Activated naive CD8-positive, alpha-beta T cell (primary cell): ENCODE data around the gene FCAR.
"Not testable (repeated sequence)": the region's sequence is repeated elsewhere in the genome, so short reads cannot be mapped to it uniquely, and the experiment has no call there.

ENCODE experiments used
- H3K27ac Mint-ChIP-seq: one replicate; pipeline ENCODE4 v1.8.0; 2021; ENCODE audit warnings: mixed read lengths
- H3K27me3 Mint-ChIP-seq: one replicate; pipeline ENCODE4 v1.8.0; 2021; ENCODE audit warnings: mixed read lengths
- H3K36me3 Mint-ChIP-seq: one replicate; pipeline ENCODE4 v1.8.0; 2021; ENCODE audit warnings: mixed read lengths
- H3K4me1 Mint-ChIP-seq: one replicate; pipeline ENCODE4 v1.8.0; 2021; ENCODE audit warnings: low read depth, mixed read lengths
- H3K4me3 Mint-ChIP-seq: one replicate; pipeline ENCODE4 v1.8.0; 2021; ENCODE audit warnings: mild to moderate bottlenecking, mixed read lengths
- H3K9me3 Mint-ChIP-seq: one replicate; pipeline ENCODE4 v1.8.0; 2021; ENCODE audit warnings: low read depth, mixed read lengths

The FCAR gene

GRCh38 chr19:54873990-54874389 is at the start of gene FCAR:
TSS of gene FCAR (plus strand) at chr19:54874235. CDS start at chr19:54874290, 55 bp downstream.
- Mint-ChIP-seq H3K27ac (no peak within 1 kb of the TSS), H3K9me3 (no peaks in the 10 kb centered on the region), H3K27me3 (peaks cover 14% of the 10 kb centered on the region), H3K4me1 (no peaks in the 10 kb centered on the region), H3K4me3 (no peak within 1 kb of the TSS), H3K36me3 (no peaks in the 10 kb centered on the region)

DNA sequence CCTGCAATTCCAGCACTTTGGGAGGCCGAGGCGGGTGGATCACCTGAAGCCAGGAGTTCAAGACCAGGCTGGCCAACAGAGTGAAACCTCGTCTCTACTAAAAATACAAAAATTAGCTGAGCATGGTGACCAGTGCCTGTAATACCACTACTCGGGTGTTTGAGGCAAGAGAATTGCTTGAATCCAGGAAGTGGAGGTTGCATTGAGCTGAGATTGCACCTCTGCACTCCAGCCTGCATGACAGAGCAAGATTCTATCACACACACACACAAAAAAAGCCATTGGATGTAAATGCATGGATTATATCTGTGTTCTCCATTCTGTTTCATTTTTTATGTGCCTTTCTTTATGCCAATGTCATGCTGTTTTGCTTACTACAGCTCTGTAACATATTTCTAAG is 49.6 kb upstream of the FCAR start:
- H3K9me3 Mint-ChIP-seq, H3K4me1 Mint-ChIP-seq, H3K36me3 Mint-ChIP-seq, H3K27ac Mint-ChIP-seq, H3K4me3 Mint-ChIP-seq, H3K27me3 Mint-ChIP-seq: not testable (repeated sequence)

GRCh38 chr19:54825326-54825725 is 48.7 kb upstream of the FCAR start:
- not testable (repeated sequence) for H3K4me3 Mint-ChIP-seq, H3K36me3 Mint-ChIP-seq, H3K9me3 Mint-ChIP-seq, H3K4me1 Mint-ChIP-seq, H3K27ac Mint-ChIP-seq, H3K27me3 Mint-ChIP-seq

- not testable (repeated sequence) for H3K4me3 Mint-ChIP-seq, H3K9me3 Mint-ChIP-seq, H3K4me1 Mint-ChIP-seq, H3K36me3 Mint-ChIP-seq, H3K27ac Mint-ChIP-seq, H3K27me3 Mint-ChIP-seq
Measured at GRCh38 chr19:54828064-54828463, 46.0 kb upstream of the FCAR start.

DNA sequence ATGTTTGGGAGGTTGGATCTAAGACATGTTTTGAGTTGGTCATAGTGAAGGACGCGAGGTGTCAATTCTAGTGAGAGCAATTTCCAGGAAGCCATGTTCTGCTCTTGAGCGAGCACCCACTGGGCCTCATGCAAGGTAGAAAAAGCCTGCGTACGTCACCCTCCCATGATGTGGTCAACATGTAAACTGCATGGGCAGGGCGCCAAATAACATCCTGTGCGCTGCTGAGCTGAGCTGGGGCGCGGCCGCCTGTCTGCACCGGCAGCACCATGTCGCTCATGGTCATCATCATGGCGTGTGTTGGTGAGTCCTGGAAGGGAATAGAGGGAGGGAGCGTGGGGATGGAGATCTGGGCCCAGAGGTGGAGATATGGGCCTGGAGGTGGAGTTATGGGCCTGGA is 41.5 kb upstream of the FCAR start, which contains the start of gene KIR2DS4:
Gene KIR2DS4 (plus strand): TSS at position 181 of the 400 bp plus-strand sequence.
- H3K4me3 Mint-ChIP-seq, H3K4me1 Mint-ChIP-seq, H3K27me3 Mint-ChIP-seq, H3K36me3 Mint-ChIP-seq, H3K27ac Mint-ChIP-seq, H3K9me3 Mint-ChIP-seq: not testable (repeated sequence)

- not testable (repeated sequence) for H3K27ac Mint-ChIP-seq, H3K9me3 Mint-ChIP-seq, H3K27me3 Mint-ChIP-seq, H3K36me3 Mint-ChIP-seq, H3K4me3 Mint-ChIP-seq, H3K4me1 Mint-ChIP-seq
Measured at GRCh38 chr19:54835126-54835525, 38.9 kb upstream of the FCAR start.

DNA sequence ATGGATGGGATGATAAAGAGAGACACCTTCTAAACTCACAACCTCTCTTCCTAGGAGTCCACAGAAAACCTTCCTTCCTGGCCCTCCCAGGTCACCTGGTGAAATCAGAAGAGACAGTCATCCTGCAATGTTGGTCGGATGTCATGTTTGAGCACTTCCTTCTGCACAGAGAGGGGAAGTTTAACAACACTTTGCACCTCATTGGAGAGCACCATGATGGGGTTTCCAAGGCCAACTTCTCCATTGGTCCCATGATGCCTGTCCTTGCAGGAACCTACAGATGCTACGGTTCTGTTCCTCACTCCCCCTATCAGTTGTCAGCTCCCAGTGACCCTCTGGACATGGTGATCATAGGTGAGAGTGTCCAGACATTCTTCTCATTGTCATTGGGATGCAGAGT is 36.5 kb upstream of the FCAR start:
- not testable (repeated sequence) for H3K9me3 Mint-ChIP-seq, H3K36me3 Mint-ChIP-seq, H3K4me3 Mint-ChIP-seq, H3K4me1 Mint-ChIP-seq, H3K27ac Mint-ChIP-seq, H3K27me3 Mint-ChIP-seq

- not testable (repeated sequence) for H3K27ac Mint-ChIP-seq, H3K4me3 Mint-ChIP-seq, H3K9me3 Mint-ChIP-seq, H3K36me3 Mint-ChIP-seq, H3K4me1 Mint-ChIP-seq
- peaks cover 11% of the 10 kb centered on the region for H3K27me3 Mint-ChIP-seq
Measured at GRCh38 chr19:54843171-54843570, 30.9 kb upstream of the FCAR start.

- not testable (repeated sequence) for H3K4me3 Mint-ChIP-seq, H3K27ac Mint-ChIP-seq, H3K9me3 Mint-ChIP-seq, H3K36me3 Mint-ChIP-seq, H3K4me1 Mint-ChIP-seq
- H3K27me3 Mint-ChIP-seq = peaks cover 11% of the 10 kb centered on the region
Measured at GRCh38 chr19:54850061-54850640, 23.9 kb upstream of the FCAR start, which contains the start of gene KIR3DL2. TSS of gene KIR3DL2 (plus strand) at chr19:54850443. CDS start at chr19:54850476, 33 bp downstream.

DNA sequence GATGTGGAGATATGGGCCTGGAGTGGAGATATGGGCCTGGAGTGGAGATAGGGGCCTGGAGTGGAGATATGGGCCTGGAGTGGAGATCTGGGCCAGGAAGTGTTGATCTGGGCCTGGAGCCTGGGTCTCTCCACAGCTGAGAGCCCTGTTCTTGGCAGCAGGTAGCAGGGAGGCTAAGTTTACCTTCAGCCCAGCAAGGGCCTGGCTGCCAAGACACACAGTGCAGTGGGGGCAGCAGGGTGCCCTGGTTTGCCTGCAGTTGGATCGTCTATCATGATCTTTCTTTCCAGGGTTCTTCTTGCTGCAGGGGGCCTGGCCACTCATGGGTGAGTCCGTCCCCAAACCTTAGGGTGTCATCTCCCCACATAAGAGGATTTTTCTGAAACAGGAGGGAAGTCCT is 23.1 kb upstream of the FCAR start:
- H3K4me1 Mint-ChIP-seq = no peaks in the 10 kb centered on the region
- no peak overlapping the region for H3K4me3 Mint-ChIP-seq
- H3K27ac Mint-ChIP-seq = no peak overlapping the region
- H3K27me3 Mint-ChIP-seq = peaks cover 11% of the 10 kb centered on the region
- no peaks in the 10 kb centered on the region for H3K36me3 Mint-ChIP-seq
- peaks cover 4% of the 10 kb centered on the region for H3K9me3 Mint-ChIP-seq

- no peaks in the 10 kb centered on the region for H3K4me1 Mint-ChIP-seq
- peaks cover 3% of the 10 kb centered on the region for H3K9me3 Mint-ChIP-seq
- H3K4me3 Mint-ChIP-seq = no peak overlapping the region
- H3K36me3 Mint-ChIP-seq = no peaks in the 10 kb centered on the region
- no peak overlapping the region for H3K27ac Mint-ChIP-seq
- H3K27me3 Mint-ChIP-seq = peaks cover 10% of the 10 kb centered on the region
Measured at GRCh38 chr19:54851353-54851752, 22.7 kb upstream of the FCAR start.

DNA sequence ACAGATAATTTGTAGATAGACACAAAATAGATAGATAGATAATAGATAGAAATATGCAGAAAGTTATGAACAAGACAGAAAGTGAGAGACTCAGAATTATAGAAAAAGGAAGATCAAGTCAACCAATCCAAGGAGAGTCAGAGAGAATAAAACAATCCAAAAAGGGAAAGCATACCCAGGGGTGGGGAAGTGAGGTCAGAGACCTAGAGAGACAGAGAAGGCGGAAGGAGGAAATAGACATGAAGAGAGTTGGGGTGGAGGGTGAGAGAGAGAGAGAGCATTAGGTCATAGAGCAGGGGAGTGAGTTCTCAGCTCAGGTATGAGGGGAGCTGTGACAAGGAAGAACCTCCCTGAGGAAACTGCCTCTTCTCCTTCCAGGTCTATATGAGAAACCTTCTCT is 18.8 kb upstream of the FCAR start:
- not testable (repeated sequence) for H3K27ac Mint-ChIP-seq, H3K4me3 Mint-ChIP-seq, H3K4me1 Mint-ChIP-seq, H3K36me3 Mint-ChIP-seq, H3K9me3 Mint-ChIP-seq
- H3K27me3 Mint-ChIP-seq = peaks cover 15% of the 10 kb centered on the region

DNA sequence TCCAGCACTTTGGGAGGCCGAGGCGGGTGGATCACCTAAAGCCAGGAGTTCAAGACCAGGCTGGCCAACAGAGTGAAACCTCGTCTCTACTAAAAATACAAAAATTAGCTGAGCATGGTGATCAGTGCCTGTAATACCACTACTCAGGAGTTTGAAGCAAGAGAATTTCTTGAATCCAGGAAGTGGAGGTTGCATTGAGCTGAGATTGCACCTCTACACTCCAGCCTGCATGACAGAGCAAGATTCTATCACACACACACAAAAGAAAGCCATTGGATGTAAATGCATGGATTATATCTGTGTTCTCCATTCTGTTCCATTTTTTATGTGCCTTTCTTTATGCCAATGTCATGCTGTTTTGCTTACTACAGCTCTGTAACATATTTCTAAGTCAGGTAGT is 15.6 kb upstream of the FCAR start:
- not testable (repeated sequence) for H3K36me3 Mint-ChIP-seq, H3K4me3 Mint-ChIP-seq, H3K9me3 Mint-ChIP-seq, H3K4me1 Mint-ChIP-seq, H3K27ac Mint-ChIP-seq
- H3K27me3 Mint-ChIP-seq = peaks cover 16% of the 10 kb centered on the region

DNA sequence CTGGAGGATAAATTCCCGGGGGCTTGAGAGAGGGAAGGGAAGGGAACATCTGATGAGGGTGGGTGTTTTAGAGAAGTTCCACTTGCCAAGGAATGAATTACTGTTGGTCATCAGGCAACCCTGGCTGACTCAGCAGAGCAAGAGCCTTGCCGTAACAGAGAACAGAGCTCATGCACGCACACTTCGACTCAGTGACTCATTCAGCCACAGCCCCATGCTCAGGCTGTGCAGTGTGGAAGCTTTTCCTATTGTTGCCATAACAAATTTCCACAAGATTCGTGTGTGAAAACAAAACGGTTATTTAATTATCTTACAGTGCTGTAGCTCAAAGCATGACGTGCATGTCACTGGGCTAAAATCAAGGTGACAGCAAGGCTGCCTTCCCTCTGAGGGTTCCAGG is 14.6 kb upstream of the FCAR start:
- H3K4me3 Mint-ChIP-seq, H3K36me3 Mint-ChIP-seq, H3K27ac Mint-ChIP-seq, H3K4me1 Mint-ChIP-seq, H3K9me3 Mint-ChIP-seq: not testable (repeated sequence)
- peaks cover 14% of the 10 kb centered on the region for H3K27me3 Mint-ChIP-seq

- not testable (repeated sequence) for H3K9me3 Mint-ChIP-seq, H3K27ac Mint-ChIP-seq, H3K4me1 Mint-ChIP-seq, H3K36me3 Mint-ChIP-seq, H3K4me3 Mint-ChIP-seq
- peaks cover 19% of the 10 kb centered on the region for H3K27me3 Mint-ChIP-seq
Measured at GRCh38 chr19:54863459-54863858, 10.6 kb upstream of the FCAR start.

DNA sequence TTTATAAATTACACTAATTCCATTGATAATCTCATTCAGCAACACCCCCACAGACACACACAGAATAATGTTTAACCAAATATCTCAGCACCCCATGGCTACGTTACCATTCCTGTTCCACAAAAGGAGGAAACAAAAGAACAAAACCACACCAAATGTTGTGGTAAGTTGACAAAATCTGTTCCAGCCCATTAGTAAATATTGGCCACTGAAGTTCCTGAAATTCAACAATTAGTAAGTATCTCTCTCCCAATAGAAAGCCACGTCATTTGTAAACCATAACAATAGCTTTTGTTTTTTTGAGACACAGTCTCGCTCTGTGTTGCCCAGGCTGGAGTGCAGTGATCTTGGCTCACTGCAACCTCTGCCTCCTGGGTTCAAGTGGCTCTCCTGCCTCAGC is 2.3 kb upstream of the FCAR start:
- Mint-ChIP-seq H3K9me3 (peaks cover 2% of the 10 kb centered on the region), H3K4me3 (no peak overlapping the region), H3K36me3 (no peaks in the 10 kb centered on the region), H3K27me3 (peaks cover 13% of the 10 kb centered on the region), H3K27ac (no peak overlapping the region), H3K4me1 (no peaks in the 10 kb centered on the region)

- Mint-ChIP-seq H3K4me3 (no peak overlapping the region), H3K27ac (no peak overlapping the region), H3K36me3 (no peaks in the 10 kb centered on the region), H3K27me3 (peaks cover 19% of the 10 kb centered on the region), H3K9me3 (no peaks in the 10 kb centered on the region), H3K4me1 (no peaks in the 10 kb centered on the region)
Measured at GRCh38 chr19:54875506-54875905, 1.5 kb downstream of the FCAR start.
